ENCODE measurements around the gene ELMO1.
A peak's percentile ranks its signal among the peaks of the same experiment; 100 is the strongest.

The ELMO1 gene

GRCh38 chr7:37290731-37291130 lies 157.9 kb downstream of the ELMO1 start:
- no peak for DNase-seq

GRCh38 chr7:37289781-37290180 lies 158.9 kb downstream of the ELMO1 start:
- no peak for DNase-seq

- DNase-seq: peak; percentile 27
These were observed 159.3 kb downstream of the ELMO1 start for GRCh38 chr7:37289367-37289766.

- DNase-seq: peak; percentile 79
These were observed 161.4 kb downstream of the ELMO1 start for GRCh38 chr7:37287131-37287855.

GRCh38 chr7:37286454-37286832 lies 162.2 kb downstream of the ELMO1 start:
- DNase-seq: no peak

GRCh38 chr7:37285706-37286453 lies 162.8 kb downstream of the ELMO1 start:
- DNase-seq: peak; percentile 40

GRCh38 chr7:37284805-37285231 lies 163.8 kb downstream of the ELMO1 start:
- DNase-seq: peak; percentile 54

- DNase-seq: no peak
These were observed 164.4 kb downstream of the ELMO1 start for GRCh38 chr7:37284285-37284684.

GRCh38 chr7:37283716-37284115 lies 164.9 kb downstream of the ELMO1 start:
- DNase-seq: no peak

GRCh38 chr7:37282927-37283326 lies 165.7 kb downstream of the ELMO1 start:
- DNase-seq: no peak

- DNase-seq: no peak
These were observed 166.6 kb downstream of the ELMO1 start for GRCh38 chr7:37282093-37282444.

- peak; percentile 25 for DNase-seq
These were observed 167.1 kb downstream of the ELMO1 start for GRCh38 chr7:37281368-37282092.

GRCh38 chr7:37277513-37277912 lies 171.2 kb downstream of the ELMO1 start:
- no peak for DNase-seq

- no peak for DNase-seq
These were observed 173.5 kb downstream of the ELMO1 start for GRCh38 chr7:37275078-37275710.

GRCh38 chr7:37273891-37274290 lies 174.8 kb downstream of the ELMO1 start:
- DNase-seq: no peak

- no peak for DNase-seq
These were observed 178.8 kb downstream of the ELMO1 start for GRCh38 chr7:37269711-37270508.

- DNase-seq: no peak
These were observed 181.4 kb downstream of the ELMO1 start for GRCh38 chr7:37267251-37267650.

GRCh38 chr7:37265876-37266275 lies 182.8 kb downstream of the ELMO1 start:
- DNase-seq: no peak

GRCh38 chr7:37265006-37265405 lies 183.7 kb downstream of the ELMO1 start:
- no peak for DNase-seq

GRCh38 chr7:37262181-37262580 lies 186.5 kb downstream of the ELMO1 start:
- DNase-seq: no peak

GRCh38 chr7:37259319-37259821 lies 189.3 kb downstream of the ELMO1 start:
- DNase-seq: no peak

- no peak for DNase-seq
These were observed 192.0 kb downstream of the ELMO1 start for GRCh38 chr7:37256631-37257030.
